IPS-11a (cell line): Measurements from ENCODE around the gene NDUFS2.

Experiments used
- H3K4me3 ChIP-seq: one replicate; pipeline ENCODE4 v1.5.1; 2013; ENCODE audit warnings: low read depth, low read length, control low read depth

NDUFS2 gene

DNA sequence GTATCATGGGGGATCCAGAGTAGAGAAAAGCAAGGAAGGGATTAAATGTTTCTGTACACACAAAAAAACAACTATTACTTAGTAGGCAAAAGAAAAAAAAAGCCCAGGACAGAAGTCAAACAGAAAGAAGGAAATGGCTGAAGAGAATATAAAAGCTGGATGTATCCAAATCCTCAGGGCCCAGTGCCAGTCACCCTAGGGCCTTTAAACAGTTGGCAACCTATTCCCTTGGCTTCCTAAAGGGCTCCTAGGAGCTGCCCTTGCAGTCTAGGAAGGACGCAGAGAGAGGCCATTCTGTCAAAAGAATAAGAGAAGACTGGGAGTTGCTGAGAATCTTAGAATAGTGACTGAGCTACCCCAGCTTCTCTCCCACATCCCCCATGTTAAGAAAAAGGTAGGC is 29.8 kb upstream of the NDUFS2 start:
- no peak overlapping the region for H3K4me3 ChIP-seq

DNA sequence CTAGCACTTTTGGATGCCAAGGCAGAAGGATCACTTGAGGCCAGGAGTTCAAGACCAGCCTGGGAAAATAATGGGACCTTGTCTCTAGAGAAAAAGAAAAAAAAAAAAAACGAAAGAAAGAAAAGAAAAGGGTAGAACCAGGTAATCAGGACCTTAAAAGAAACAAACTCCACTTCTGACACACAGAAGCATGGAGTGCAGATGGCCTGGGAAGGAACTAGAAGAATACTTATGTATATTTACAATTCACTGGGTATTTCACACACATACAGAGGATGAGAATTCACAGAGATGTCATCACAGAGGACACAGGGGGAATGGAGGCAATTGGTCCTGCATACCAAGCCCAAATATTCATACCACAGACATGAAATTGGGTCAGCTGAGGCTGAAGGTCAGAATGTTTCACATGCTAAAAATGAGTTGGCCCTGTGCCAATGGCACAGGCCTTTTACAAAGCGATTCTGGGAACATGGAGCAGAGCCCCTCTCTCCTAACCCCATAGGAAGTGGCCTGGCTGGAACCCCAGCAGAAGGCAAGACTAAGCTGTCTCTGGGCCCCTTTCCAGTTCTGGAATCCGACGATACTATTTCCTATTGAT is 29.3 kb upstream of the NDUFS2 start:
- H3K4me3 ChIP-seq, result no peak overlapping the region

DNA sequence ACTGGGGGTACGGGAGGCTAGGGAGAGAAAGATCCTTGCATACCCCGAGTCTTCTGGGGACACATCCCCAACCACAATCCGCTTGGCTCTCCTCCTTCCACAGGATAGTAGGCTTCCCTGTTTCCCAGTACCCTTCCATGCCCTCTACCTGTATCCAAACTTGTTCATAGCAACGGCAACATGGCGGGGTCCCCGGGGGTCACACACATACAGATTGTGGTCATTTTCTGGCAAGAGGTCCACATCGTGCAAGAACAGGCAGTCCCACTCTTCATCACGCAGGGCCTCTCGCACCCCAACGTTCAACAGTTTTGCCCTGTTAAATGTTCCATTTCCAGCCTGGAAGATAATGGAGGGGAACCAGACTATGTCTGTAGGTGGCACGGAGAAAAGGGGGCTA is 28.5 kb upstream of the NDUFS2 start:
- no peak overlapping the region for H3K4me3 ChIP-seq

DNA sequence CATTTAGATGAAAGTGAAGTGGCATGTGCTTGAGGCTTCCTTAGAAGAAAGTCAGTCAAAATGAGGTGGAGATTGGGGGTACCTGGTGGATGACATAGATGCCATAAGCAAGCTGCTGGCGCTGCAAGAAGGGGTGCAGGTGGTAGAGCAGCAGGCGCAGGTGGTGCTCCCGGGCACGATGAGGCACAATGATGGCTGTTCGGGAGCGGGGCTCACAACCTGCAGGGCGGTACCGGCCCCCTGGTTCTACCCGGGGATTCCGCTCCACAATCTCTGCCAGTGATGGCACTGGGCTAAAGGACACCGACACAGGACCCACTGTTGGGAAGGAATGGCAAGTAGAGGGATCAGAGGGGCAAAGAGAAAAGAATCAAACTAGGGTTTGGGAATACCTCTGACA is 27.3 kb upstream of the NDUFS2 start:
- no peak overlapping the region for H3K4me3 ChIP-seq

- H3K4me3 ChIP-seq, result no peak overlapping the region
Measured at GRCh38 chr1:161175771-161176453, 26.3 kb upstream of the NDUFS2 start.

GRCh38 chr1:161176468-161177111 is 25.6 kb upstream of the NDUFS2 start:
- H3K4me3 ChIP-seq, result peak overlapping the region; percentile 91

DNA sequence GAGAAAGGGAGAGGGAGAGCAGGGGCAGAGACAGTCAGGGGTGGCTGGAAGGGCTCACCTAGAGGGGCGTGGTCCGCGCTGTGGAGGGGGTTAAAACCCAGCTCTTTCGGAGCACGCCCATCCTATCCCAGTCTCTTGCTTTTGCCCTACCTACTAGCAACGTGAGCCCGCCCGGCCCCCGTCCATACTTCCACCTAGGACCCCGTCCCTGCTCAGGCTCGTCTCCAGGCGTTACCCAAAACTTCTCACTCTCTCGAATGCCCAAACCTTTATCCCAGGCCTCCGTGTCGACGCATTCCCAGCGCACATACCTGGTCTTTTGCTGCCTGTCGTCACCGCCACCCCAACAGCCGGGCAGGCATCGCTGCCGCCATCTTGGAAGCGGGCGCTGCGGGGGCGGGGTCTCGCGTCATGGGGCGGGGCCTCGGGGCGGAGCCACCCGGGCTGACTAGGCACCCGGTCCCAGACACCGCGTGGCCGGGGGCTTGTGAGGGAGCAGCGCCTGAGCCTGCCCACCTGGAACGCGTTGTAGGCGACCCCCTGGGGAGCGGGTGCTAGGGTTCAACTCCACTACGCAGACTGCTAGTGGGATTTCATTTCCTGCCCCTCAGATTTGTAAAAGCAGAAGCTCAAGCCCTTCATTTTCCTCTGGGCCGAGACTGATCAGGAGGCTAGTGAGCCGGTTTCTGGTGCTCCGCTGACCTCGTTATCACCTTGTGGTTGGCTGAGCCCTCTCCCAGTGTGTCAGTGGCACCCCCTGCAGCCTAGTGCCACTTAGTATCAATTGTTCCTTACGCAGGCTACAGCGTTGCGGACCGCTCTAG is 24.8 kb upstream of the NDUFS2 start, which contains the start of gene B4GALT3:
TSS of gene B4GALT3 (minus strand) at position 396 of the 824 bp plus-strand sequence. CDS start 1,447 bp downstream, outside the sequence.
- H3K4me3 ChIP-seq, result peak within 1 kb of the TSS; percentile 91

GRCh38 chr1:161177936-161178244 is 24.3 kb upstream of the NDUFS2 start:
- H3K4me3 ChIP-seq, result peak overlapping the region; percentile 91

DNA sequence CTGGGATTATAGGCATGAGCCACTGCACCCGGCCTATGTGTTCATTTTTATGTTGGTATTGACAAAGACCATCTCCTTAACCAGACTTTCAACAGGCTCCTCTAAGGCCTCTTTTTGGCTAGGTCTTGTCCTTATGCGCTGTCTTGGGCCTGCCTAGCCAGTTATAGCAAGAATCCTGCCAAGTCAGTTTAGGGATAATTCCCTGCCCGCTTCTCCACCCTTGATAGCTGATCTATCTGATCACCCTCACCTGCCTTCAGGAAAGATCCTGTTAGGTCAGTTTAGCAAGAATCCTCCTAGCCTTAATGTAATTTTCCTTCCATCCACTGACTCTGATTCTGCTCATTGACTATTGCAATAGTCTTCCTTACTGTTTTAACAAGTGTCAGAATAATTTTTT is 22.5 kb upstream of the NDUFS2 start:
- H3K4me3 ChIP-seq, result no peak overlapping the region

- H3K4me3 ChIP-seq, result no peak overlapping the region
Measured at GRCh38 chr1:161180639-161181038, 21.5 kb upstream of the NDUFS2 start.

GRCh38 chr1:161182214-161182613 is 20.0 kb upstream of the NDUFS2 start:
- H3K4me3 ChIP-seq, result no peak overlapping the region

DNA sequence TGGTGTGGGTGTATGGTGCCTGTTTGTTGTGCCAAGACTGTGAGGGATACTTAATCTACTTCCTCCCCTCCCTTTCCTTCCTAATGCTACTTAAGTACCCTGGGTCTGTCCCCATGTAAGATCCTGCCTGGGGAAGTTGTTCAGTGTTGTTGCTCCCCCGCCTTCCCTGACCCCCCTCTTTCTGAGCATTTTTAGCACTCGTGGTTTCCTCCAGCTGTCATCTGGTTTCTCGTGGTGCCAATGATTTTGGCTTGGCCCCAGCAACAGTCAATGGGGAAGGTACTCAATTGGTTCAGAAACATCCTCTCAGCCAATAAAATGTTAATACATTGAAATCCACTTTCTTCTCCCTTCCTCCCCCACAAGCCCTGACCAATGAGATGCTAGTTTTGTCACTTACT is 16.9 kb upstream of the NDUFS2 start:
- H3K4me3 ChIP-seq, result no peak overlapping the region

DNA sequence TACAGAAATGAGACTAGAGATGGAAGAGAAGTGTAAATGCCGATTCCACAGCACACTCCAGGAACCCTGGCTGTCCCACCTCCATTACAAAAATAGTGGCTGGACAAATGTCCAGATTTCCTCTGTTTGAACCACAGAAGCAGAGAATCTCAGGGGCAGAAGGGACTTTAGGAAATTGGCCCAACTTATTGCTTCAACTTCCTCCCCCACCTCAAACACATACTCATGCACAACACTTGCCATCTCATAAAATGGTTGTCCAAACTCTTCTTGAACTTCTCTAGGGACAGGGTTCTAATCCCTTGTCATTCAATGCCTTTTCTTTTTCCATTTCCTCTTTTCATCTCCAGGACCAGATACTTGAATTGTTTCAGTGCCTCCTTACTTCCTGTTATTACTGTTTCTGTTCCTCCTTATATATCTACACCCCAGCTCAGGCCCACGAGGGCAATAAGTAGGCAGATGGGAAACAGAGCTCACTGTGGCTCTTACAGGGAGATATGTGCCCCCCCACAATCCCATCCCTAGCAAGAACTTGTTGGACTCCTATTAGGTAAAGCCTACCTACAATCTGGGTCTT is 16.3 kb upstream of the NDUFS2 start:
- no peak overlapping the region for H3K4me3 ChIP-seq

- no peak overlapping the region for H3K4me3 ChIP-seq
Measured at GRCh38 chr1:161187311-161187710, 14.9 kb upstream of the NDUFS2 start.

- H3K4me3 ChIP-seq, result no peak overlapping the region
Measured at GRCh38 chr1:161188381-161188780, 13.8 kb upstream of the NDUFS2 start.

DNA sequence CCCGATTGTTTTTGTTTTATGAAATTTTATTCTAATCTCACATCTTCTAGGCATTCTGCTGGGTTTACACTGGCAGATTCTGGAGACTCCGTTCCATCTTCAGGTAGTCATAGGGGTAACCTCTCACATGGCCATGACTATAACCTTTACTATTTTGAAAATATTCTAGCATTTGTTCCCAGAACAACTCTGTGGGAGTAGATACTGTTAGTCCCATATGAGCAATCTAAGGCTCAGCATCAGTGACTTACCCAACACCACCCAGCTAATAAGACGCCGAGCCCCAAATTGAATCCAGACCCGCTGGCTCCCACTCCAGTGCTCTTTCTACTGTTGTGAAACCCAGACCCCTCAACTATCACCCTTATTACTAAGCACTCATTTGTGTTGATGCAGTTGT is 13.1 kb upstream of the NDUFS2 start:
- no peak overlapping the region for H3K4me3 ChIP-seq

DNA sequence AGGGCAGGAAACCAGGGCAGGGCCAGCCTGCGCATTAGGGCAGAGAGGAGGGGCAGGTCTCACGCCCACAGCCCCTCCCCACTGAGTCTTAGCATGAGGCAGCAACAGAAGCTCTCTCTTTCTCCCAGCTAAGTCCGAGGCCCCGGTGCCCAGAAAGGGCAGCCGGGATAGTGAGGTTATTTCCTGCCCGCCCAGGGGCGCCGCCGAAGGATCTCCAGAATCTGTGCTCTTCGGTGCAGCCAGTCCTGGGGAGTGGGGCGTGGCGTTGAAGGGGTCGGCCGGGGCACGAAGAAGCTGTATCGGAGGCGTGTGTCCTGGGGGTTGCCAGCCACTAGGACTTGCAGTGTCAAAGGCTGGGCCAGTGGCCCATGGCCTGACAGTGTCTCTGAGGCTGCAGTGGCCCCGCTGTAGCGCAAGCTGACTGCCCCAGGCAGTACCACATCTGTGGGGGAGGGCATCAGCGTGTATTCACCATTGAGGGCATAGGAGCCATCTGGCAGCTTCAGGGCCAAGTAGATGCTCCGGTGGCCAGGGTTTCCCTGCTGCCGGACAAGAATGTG is 11.1 kb upstream of the NDUFS2 start:
- no peak overlapping the region for H3K4me3 ChIP-seq

DNA sequence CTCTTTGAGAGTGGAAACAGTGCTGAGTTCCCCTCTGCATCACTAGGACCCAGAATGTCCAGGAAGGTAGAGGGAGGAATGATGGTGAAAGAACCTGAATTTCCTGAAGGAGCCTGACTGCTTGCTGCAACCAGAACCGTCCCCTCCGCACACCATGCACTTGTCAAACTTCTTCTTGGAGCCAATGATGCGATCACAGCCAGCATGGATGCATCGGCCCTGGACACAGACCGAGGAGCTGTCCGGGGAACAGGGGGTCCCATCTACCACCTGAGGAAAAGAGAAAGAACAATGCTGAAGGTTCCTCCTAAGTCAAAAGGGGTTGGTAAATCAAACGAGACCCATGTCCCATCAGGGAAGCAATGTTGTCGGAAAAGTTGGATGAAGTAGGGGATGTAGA is 10.2 kb upstream of the NDUFS2 start:
- no peak overlapping the region for H3K4me3 ChIP-seq

- H3K4me3 ChIP-seq, result no peak overlapping the region
Measured at GRCh38 chr1:161192476-161193465, 9.4 kb upstream of the NDUFS2 start.
